PC-9 (cell line): Measurements from ENCODE around the gene GBGT1.

Experiments
- EZH2 ChIP-seq: fragments of 200-600 bp; sonication (generic); IDR thresholded peaks from 2 replicates; pipeline ENCODE4 v1.8.0; 2017; ENCODE audit warnings: antibody characterized with exemption, low read depth
- TF ChIP-seq, protein P1 (sequence below): fragments of 200-600 bp; sonication (generic); conservative IDR thresholded peaks from 2 replicates; pipeline ENCODE4 v1.6.1; 2017; ENCODE audit warnings: mixed run types, antibody characterized with exemption, mild to moderate bottlenecking, moderate library complexity

DNA sequence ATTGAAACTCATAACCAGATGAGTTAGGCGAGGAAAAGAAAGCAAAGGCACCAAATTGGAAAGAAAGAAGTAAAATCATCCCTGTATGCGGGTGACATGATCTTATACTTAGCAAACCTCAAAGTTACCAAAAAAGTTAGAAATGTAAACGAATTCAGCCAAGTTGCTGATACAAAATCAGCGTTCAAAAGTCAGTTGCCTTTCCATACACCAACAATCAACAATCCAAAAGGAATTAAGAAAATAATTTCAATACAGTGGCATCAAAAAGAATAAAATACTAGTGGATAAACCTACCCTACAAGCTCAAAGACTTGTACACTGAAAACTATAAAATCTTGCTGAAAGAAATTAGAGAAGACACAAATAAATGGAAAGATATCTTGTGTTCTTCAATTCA, 30.9 kb upstream of the GBGT1 start:
- no peak for TF ChIP-seq EZH2
- TF ChIP-seq, protein P1, sequence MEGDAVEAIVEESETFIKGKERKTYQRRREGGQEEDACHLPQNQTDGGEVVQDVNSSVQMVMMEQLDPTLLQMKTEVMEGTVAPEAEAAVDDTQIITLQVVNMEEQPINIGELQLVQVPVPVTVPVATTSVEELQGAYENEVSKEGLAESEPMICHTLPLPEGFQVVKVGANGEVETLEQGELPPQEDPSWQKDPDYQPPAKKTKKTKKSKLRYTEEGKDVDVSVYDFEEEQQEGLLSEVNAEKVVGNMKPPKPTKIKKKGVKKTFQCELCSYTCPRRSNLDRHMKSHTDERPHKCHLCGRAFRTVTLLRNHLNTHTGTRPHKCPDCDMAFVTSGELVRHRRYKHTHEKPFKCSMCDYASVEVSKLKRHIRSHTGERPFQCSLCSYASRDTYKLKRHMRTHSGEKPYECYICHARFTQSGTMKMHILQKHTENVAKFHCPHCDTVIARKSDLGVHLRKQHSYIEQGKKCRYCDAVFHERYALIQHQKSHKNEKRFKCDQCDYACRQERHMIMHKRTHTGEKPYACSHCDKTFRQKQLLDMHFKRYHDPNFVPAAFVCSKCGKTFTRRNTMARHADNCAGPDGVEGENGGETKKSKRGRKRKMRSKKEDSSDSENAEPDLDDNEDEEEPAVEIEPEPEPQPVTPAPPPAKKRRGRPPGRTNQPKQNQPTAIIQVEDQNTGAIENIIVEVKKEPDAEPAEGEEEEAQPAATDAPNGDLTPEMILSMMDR, result no peak
